Right lobe of liver (tissue), 4 donors: ENCODE measurements around the gene GAL3ST1.

Source experiments
- CTCF ChIP-seq, 4 donors: fragments of 200-600 bp in 3 of 4; fragments of 450-650 bp in 1 of 4; IDR thresholded peaks; one replicate each; pipeline versions ENCODE4 v1.5.1 to v1.8.0; 2016 to 2022; ENCODE audit warnings: antibody characterized with exemption in 4 of 4, mild to moderate bottlenecking in 2 of 4
- POLR2A ChIP-seq: fragments of 450-650 bp; IDR thresholded peaks from one replicate; pipeline ENCODE4 v1.6.1; 2017; ENCODE audit warnings: antibody characterized with exemption, mild to moderate bottlenecking
- donor health status: DM: no; HTN: no; CAD: no.
- donor health status: DM: no; HTN: no; CAD: no.
- donor health status: DM: no; HTN: yes; CAD: no.

- no peak for TF ChIP-seq CTCF (IDR thresholded peaks at IDR 0.05)
- TF ChIP-seq POLR2A = no peak
These were observed 33.0 kb upstream of the GAL3ST1 start for GRCh38 chr22:30607300-30607930.
